Osteoblast (primary cell): ENCODE measurements around the gene GAS6. TPM values are rescaled to one million over a fixed set of nuclear protein-coding genes. Genes with fewer than 3 reads are reported as not detected.

Experiments used
- DNase-seq: peaks from one replicate; pipeline ENCODE4 v3.0.0; 2011; ENCODE audit warnings: low spot score, mixed read lengths; ENCODE audit not compliant: insufficient read length; ENCODE audit errors: missing footprints
- H2AFZ ChIP-seq: 2 replicates; pipeline ENCODE4 v1.6.0; 2011; ENCODE audit warnings: mild to moderate bottlenecking, low read length
- H3K27ac ChIP-seq: 2 replicates; pipeline ENCODE4 v1.5.1; 2011; ENCODE audit warnings: mild to moderate bottlenecking, low read depth, low read length, moderate library complexity
- H3K27me3 ChIP-seq: 2 replicates; pipeline ENCODE4 v1.6.0; 2012; ENCODE audit warnings: mild to moderate bottlenecking, control low read depth, inconsistent platforms, low read length, moderate library complexity; ENCODE audit not compliant: insufficient read depth
- H3K36me3 ChIP-seq: 2 replicates; pipeline ENCODE4 v1.5.1; 2011; ENCODE audit warnings: mild to moderate bottlenecking, low read length, control low read depth, moderate library complexity; ENCODE audit not compliant: insufficient read depth
- H3K4me1 ChIP-seq: 2 replicates; pipeline ENCODE4 v1.5.1; 2011; ENCODE audit warnings: mild to moderate bottlenecking, low read length, control low read depth, moderate library complexity; ENCODE audit not compliant: insufficient read depth
- H3K4me2 ChIP-seq: 2 replicates; pipeline ENCODE4 v1.6.0; 2011; ENCODE audit warnings: mild to moderate bottlenecking, low read length; ENCODE audit not compliant: insufficient read depth
- H3K4me3 ChIP-seq: fragments of 200-600 bp; sonication (generic); 3 replicates; pipeline ENCODE4 v1.5.1; 2012; ENCODE audit warnings: mild to moderate bottlenecking, low read length, inconsistent platforms; ENCODE audit not compliant: insufficient read depth
- H3K79me2 ChIP-seq: 2 replicates; pipeline ENCODE4 v1.6.0; 2012; ENCODE audit warnings: mild to moderate bottlenecking, low read length, control low read depth, inconsistent platforms; ENCODE audit not compliant: insufficient read depth
- H3K9me3 ChIP-seq: 2 replicates; pipeline ENCODE4 v1.5.1; 2011; ENCODE audit warnings: low read depth, low read length, control low read depth
- H4K20me1 ChIP-seq: 2 replicates; pipeline ENCODE4 v1.6.0; 2012; ENCODE audit warnings: mild to moderate bottlenecking, low read length, control low read depth; ENCODE audit not compliant: insufficient read depth
- CTCF ChIP-seq: IDR thresholded peaks from 2 replicates; pipeline ENCODE4 v1.5.1; 2011; ENCODE audit warnings: mild to moderate bottlenecking, low read depth, low read length, moderate library complexity; ENCODE audit errors: extremely low read depth
- total RNA-seq: library from RNA; depleted of rRNA; stranded (reverse); fragments of >200 nt; gene quantifications from 2 replicates; pipeline ENCODE4 v1.2.3, GENCODE V29; 2012

Gene GAS6
- total RNA-seq, 1 donor, result 417 TPM

GRCh38 chr13:113820813-113821651, 42.8 kb downstream of the GAS6 start:
- Histone ChIP-seq H3K4me2 (peak overlapping the region; percentile 71), H3K27ac (peak overlapping the region; percentile 76), H4K20me1 (peaks cover 33% of the 10 kb centered on the region), H3K79me2 (peaks cover 6% of the 10 kb centered on the region), H3K4me3 (peak overlapping the region; percentile 30), H3K27me3 (no peaks in the 10 kb centered on the region), H3K4me1 (peaks cover 34% of the 10 kb centered on the region), H2AFZ (no peak overlapping the region), H3K36me3 (peaks cover 53% of the 10 kb centered on the region), H3K9me3 (no peaks in the 10 kb centered on the region)
- TF ChIP-seq CTCF, result no peak
- DNase-seq, result peak; percentile 100

DNA sequence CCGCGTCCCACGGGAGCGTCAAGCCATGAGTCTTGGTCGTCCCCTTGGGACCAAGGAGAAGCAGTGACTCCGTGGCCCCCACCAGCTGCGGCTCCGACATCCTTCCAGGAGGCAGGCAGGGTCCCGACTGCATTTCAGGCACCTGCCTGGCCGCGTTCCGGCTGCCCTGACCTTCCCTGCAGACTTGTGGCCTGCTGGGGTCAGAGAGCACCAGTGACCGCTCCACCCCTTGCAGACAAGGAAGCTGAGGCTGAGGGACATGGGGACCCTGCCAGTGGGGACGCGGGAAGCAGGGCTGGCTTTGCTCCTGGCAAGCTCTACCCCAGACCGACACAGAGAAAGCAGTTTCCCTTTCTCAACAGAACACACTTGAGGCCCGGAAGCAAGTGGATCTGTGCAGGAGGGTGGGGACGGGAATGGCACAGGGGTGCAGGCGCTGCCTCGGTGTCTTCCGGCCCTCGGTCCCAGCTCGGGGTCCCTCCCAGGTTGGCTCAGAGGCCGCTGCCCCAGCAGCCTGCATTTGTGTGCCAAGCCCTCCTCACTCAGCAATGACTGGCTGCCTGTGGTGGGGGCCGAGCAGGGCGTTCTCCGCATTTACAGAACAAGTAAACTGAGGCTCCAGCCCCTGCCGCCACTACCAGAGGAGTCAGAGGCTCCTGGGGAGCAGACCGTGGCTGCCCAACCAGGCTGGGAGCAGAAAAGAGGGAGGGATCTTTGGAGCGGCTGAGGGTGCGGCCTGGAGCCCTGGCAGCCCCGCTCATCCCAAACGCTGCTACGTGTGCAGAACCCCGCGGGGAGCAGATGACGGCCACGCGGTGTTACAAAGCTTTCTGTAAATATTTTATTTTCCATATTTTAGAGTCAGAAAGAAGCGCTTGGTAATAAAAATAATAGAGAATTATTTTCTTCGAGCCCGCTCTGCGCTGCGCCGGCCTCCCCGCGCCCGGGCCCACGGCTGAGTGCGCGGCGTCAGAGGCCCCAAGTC, 43.9 kb downstream of the GAS6 start:
- H4K20me1 ChIP-seq, result peaks cover 29% of the 10 kb centered on the region
- no peaks in the 10 kb centered on the region for H3K9me3 ChIP-seq
- H3K79me2 ChIP-seq, result peaks cover 6% of the 10 kb centered on the region
- H3K27me3 ChIP-seq, result no peaks in the 10 kb centered on the region
- H3K4me2 ChIP-seq, result peak overlapping the region; percentile 71
- H3K4me3 ChIP-seq, result no peak overlapping the region
- H3K27ac ChIP-seq, result peak overlapping the region; percentile 76
- peaks cover 34% of the 10 kb centered on the region for H3K4me1 ChIP-seq
- TF ChIP-seq CTCF, result no peak
- DNase-seq, result peak; percentile 87
- no peak overlapping the region for H2AFZ ChIP-seq
- peaks cover 46% of the 10 kb centered on the region for H3K36me3 ChIP-seq

- no peak for TF ChIP-seq CTCF
These were observed 44.5 kb downstream of the GAS6 start for GRCh38 chr13:113819341-113819730.

More at GRCh38 chr13:113819341-113819730, 44.5 kb downstream of the GAS6 start:
- Histone ChIP-seq H3K4me2 (no peak overlapping the region), H2AFZ (no peak overlapping the region), H3K27me3 (no peaks in the 10 kb centered on the region), H3K79me2 (peaks cover 6% of the 10 kb centered on the region), H3K36me3 (peaks cover 40% of the 10 kb centered on the region), H4K20me1 (peaks cover 26% of the 10 kb centered on the region), H3K4me1 (peaks cover 37% of the 10 kb centered on the region), H3K9me3 (no peaks in the 10 kb centered on the region), H3K4me3 (no peak overlapping the region), H3K27ac (no peak overlapping the region)
- DNase-seq, result no peak
